ENCODE measurements around the gene DESI1.

- TF ChIP-seq CTCF (IDR thresholded peaks at IDR 0.05) (no peak), POLR2A (IDR thresholded peaks at IDR 0.05) (peak; percentile 82 to 97)
Measured at GRCh38 chr22:41620589-41621098, at the start of gene DESI1.
